IMR-90 (cell line): Measurements from ENCODE around the gene GRHL3. TPM values are rescaled to one million over a fixed set of nuclear protein-coding genes. Genes with fewer than 3 reads are reported as not detected.

Experiments used
- ATAC-seq: fragments of 200-7000 bp; cut with Tn5 transposase; 2 replicates; pipeline ENCODE4 v1.9.1; 2020; ENCODE audit warnings: low read depth, mild to moderate bottlenecking, moderate library complexity
- BruUV-seq: library from RNA; stranded (reverse); fragments of 400-500 nt; replicated peaks from 2 replicates; lab custom pipeline; 2021; lab: Mats Ljungman, UMichigan
- CTCF ChIA-PET: fragments of 300-600 bp; formaldehyde crosslinking; extraction: SDS; loops from one replicate; lab custom pipeline; 2021; ENCODE audit warnings: antibody characterized with exemption; lab: Yijun Ruan, JAX
- POLR2A ChIA-PET: fragments of 300-600 bp; sonication (Branson Sonifier 250); formaldehyde crosslinking; loops from one replicate; lab custom pipeline; 2022; ENCODE audit warnings: antibody characterized with exemption; ENCODE audit not compliant: unreplicated experiment; lab: Charles Lee
- DNase-seq: peaks from one replicate; pipeline ENCODE4 v3.0.0; 2013
- H2AFZ ChIP-seq: replicated peaks from 2 replicates; pipeline ENCODE3; 2013; ENCODE audit warnings: low read length, mild to moderate bottlenecking; ENCODE audit not compliant: poor library complexity
- H2AK5ac ChIP-seq: 2 replicates; pipeline ENCODE4 v1.6.1; 2013; ENCODE audit warnings: low read depth, low read length, inconsistent platforms
- H2AK9ac ChIP-seq: replicated peaks from 2 replicates; pipeline ENCODE3; 2013; ENCODE audit warnings: mild to moderate bottlenecking, low read depth, low read length, moderate library complexity; ENCODE audit not compliant: poor library complexity
- H2BK120ac ChIP-seq: 2 replicates; pipeline ENCODE4 v1.6.1; 2013; ENCODE audit warnings: low read depth, low read length, inconsistent platforms
- H2BK15ac ChIP-seq: 3 replicates; pipeline ENCODE4 v1.6.1; 2013; ENCODE audit warnings: low read depth, low read length, inconsistent platforms
- H2BK20ac ChIP-seq: 2 replicates; pipeline ENCODE4 v1.6.1; 2013; ENCODE audit warnings: low read depth, mild to moderate bottlenecking, inconsistent platforms, low read length, moderate library complexity
- H2BK5ac ChIP-seq: 2 replicates; pipeline ENCODE4 v1.6.1; 2013; ENCODE audit warnings: mild to moderate bottlenecking, low read depth, low read length, inconsistent platforms; ENCODE audit not compliant: poor library complexity, severe bottlenecking
- H3K14ac ChIP-seq: replicated peaks from 2 replicates; pipeline ENCODE4 v1.6.1; 2013; ENCODE audit warnings: low read depth, low read length, inconsistent platforms
- H3K18ac ChIP-seq: 2 replicates; pipeline ENCODE4 v1.6.1; 2013; ENCODE audit warnings: low read depth, low read length, control low read depth
- H3K23ac ChIP-seq: 2 replicates; pipeline ENCODE4 v1.6.1; 2013; ENCODE audit warnings: low read depth, low read length, inconsistent platforms
- H3K27ac ChIP-seq: 2 replicates; pipeline ENCODE4 v1.5.1; 2013; ENCODE audit warnings: mild to moderate bottlenecking, control low read depth, low read length; ENCODE audit not compliant: insufficient read depth
- H3K27me3 ChIP-seq: 2 replicates; pipeline ENCODE4 v1.6.1; 2013; ENCODE audit warnings: low read length; ENCODE audit not compliant: control insufficient read depth, insufficient read depth
- H3K36me3 ChIP-seq: 2 replicates; pipeline ENCODE4 v1.6.1; 2013; ENCODE audit warnings: low read length, mixed read lengths; ENCODE audit not compliant: control insufficient read depth, insufficient read depth
- H3K4ac ChIP-seq: 2 replicates; pipeline ENCODE4 v1.6.1; 2013; ENCODE audit warnings: low read depth, low read length, inconsistent platforms
- H3K4me1 ChIP-seq: 2 replicates; pipeline ENCODE4 v1.6.1; 2013; ENCODE audit warnings: low read length, mixed read lengths; ENCODE audit not compliant: control insufficient read depth, insufficient read depth
- H3K4me2 ChIP-seq: 2 replicates; pipeline ENCODE4 v1.6.1; 2013; ENCODE audit warnings: low read depth, mild to moderate bottlenecking, control low read depth, low read length, moderate library complexity
- H3K4me3 ChIP-seq: 2 replicates; pipeline ENCODE4 v1.5.1; 2013; ENCODE audit warnings: low read depth, mild to moderate bottlenecking, control low read depth, low read length, moderate library complexity; ENCODE audit not compliant: insufficient read depth
- H3K56ac ChIP-seq: 2 replicates; pipeline ENCODE4 v1.6.1; 2013; ENCODE audit warnings: low read length, inconsistent platforms; ENCODE audit not compliant: insufficient read depth; ENCODE audit errors: extremely low read depth
- H3K79me1 ChIP-seq, 2 experiments: 2 replicates each; pipeline ENCODE4 v1.6.1; 2013; ENCODE audit warnings: low read length in 2 of 2, inconsistent platforms in 1 of 2, low read depth in 1 of 2
- H3K9ac ChIP-seq: 2 replicates; pipeline ENCODE4 v1.6.1; 2013; ENCODE audit warnings: low read depth, low read length, control low read depth
- H3K9me1 ChIP-seq: 2 replicates; pipeline ENCODE4 v1.6.1; 2013; ENCODE audit warnings: low read length, inconsistent platforms; ENCODE audit not compliant: insufficient read depth
- H3K9me3 ChIP-seq: 2 replicates; pipeline ENCODE4 v1.6.1; 2013; ENCODE audit warnings: low read length; ENCODE audit not compliant: control insufficient read depth, insufficient read depth
- H4K20me1 ChIP-seq: 2 replicates; pipeline ENCODE4 v1.6.1; 2013; ENCODE audit warnings: low read length, inconsistent platforms; ENCODE audit not compliant: insufficient read depth
- H4K5ac ChIP-seq: 2 replicates; pipeline ENCODE4 v1.6.1; 2013; ENCODE audit warnings: mild to moderate bottlenecking, low read depth, low read length, control low read depth
- H4K8ac ChIP-seq, 2 experiments: 2 replicates each; pipeline ENCODE4 v1.6.1; 2013; ENCODE audit warnings: low read depth in 2 of 2, low read length in 2 of 2, control low read depth in 1 of 2, inconsistent platforms in 1 of 2
- H4K91ac ChIP-seq: 2 replicates; pipeline ENCODE4 v1.6.1; 2013; ENCODE audit warnings: low read depth, low read length, inconsistent platforms; ENCODE audit not compliant: insufficient read depth
- BHLHE40 ChIP-seq: fragments of 150-350 bp; IDR thresholded peaks from 2 replicates; pipeline ENCODE4 v1.6.1; 2016; ENCODE audit warnings: mild to moderate bottlenecking, low read depth, low read length
- CEBPB ChIP-seq: IDR thresholded peaks from 2 replicates; pipeline ENCODE4 v1.6.1; 2012; ENCODE audit warnings: low read depth, low read length, improper control_type of control experiment
- CHD1 ChIP-seq: IDR thresholded peaks from 2 replicates; pipeline ENCODE4 v1.6.1; 2012; ENCODE audit warnings: low read depth, low read length, improper control_type of control experiment
- FOS ChIP-seq: fragments of 150-350 bp; IDR thresholded peaks from 2 replicates; pipeline ENCODE4 v1.6.1; 2016; ENCODE audit warnings: low read depth, low read length
- MAFK ChIP-seq: IDR thresholded peaks from 2 replicates; pipeline ENCODE4 v1.6.1; 2012; ENCODE audit warnings: low read depth, low read length, improper control_type of control experiment
- MAZ ChIP-seq: IDR thresholded peaks from 2 replicates; pipeline ENCODE4 v1.6.1; 2012; ENCODE audit warnings: low read depth, mild to moderate bottlenecking, low read length, improper control_type of control experiment, moderate library complexity, borderline replicate concordance
- NFE2L2 ChIP-seq: fragments of 150-350 bp; IDR thresholded peaks from 2 replicates; pipeline ENCODE4 v1.6.1; 2016; ENCODE audit warnings: low read depth, mild to moderate bottlenecking, low read length
- POLR2A ChIP-seq: IDR thresholded peaks from 2 replicates; pipeline ENCODE4 v1.6.1; 2012; ENCODE audit warnings: mild to moderate bottlenecking, low read depth, low read length
- RAD21 ChIP-seq: IDR thresholded peaks from 2 replicates; pipeline ENCODE4 v1.6.1; 2012; ENCODE audit warnings: low read length, improper control_type of control experiment
- RFX5 ChIP-seq: IDR thresholded peaks from 2 replicates; pipeline ENCODE4 v1.8.0; 2012; ENCODE audit warnings: low read depth, mild to moderate bottlenecking, low read length, moderate library complexity
- SMC3 ChIP-seq: fragments of 150-350 bp; IDR thresholded peaks from 2 replicates; pipeline ENCODE4 v1.6.1; 2016; ENCODE audit warnings: low read depth, mild to moderate bottlenecking, antibody characterized with exemption, low read length, moderate library complexity
- WGBS, 2 experiments: methylation state at CpG; one replicate each; pipeline versions ENCODE4 v1.1.5 to v1.1.7; 2013; ENCODE audit warnings: missing lambda C conversion rate in 2 of 2; ENCODE audit not compliant: insufficient read length in 1 of 2; ENCODE audit errors: extremely low coverage in 2 of 2; 5-methylcytosine and 5-hydroxymethylcytosine counted together
- dilution Hi-C: fragments of 300-500 bp; cut with HindIII; formaldehyde crosslinking; loops from one replicate; pipeline ENCODE4 v1.14.3; 2018; ENCODE audit warnings: low sequenced_read_pairs; ENCODE audit not compliant: unreplicated experiment
- in situ Hi-C: fragments of 300-500 bp; cut with MboI; formaldehyde crosslinking; loops from 3 replicates; pipeline ENCODE4 v1.14.3; 2019; ENCODE audit warnings: low sequenced_read_pairs, inconsistent platforms, mixed read lengths
- intact Hi-C: fragments of 100-400 bp; cut with micrococcal nuclease; formaldehyde crosslinking; loops from 2 replicates; pipeline ENCODE4 v1.10.0; 2022
- polyA plus RNA-seq, 3 experiments: library from polyadenylated mRNA; depleted of rRNA; stranded (reverse); fragments of >200 nt; gene quantifications; 2 replicates each; pipeline ENCODE4 v1.2.3, GENCODE V29; 2012; ENCODE audit warnings: low replicate concordance in 1 of 3
- total RNA-seq: library from RNA; depleted of rRNA; stranded (reverse); fragments of >200 nt; gene quantifications from 2 replicates; pipeline ENCODE4 v1.2.3, GENCODE V29; 2012
- TF ChIP-seq, protein P1 (sequence below): fragments of 150-350 bp; IDR thresholded peaks from 2 replicates; pipeline ENCODE4 v1.6.1; 2016; ENCODE audit warnings: low read depth, mild to moderate bottlenecking, low read length, moderate library complexity, borderline replicate concordance
- TF ChIP-seq, protein P2 (sequence below): fragments of 150-350 bp; IDR thresholded peaks from 2 replicates; pipeline ENCODE4 v1.6.1; 2017; ENCODE audit warnings: mild to moderate bottlenecking, antibody characterized with exemption, low read length, low read depth
- TF ChIP-seq, protein P3 (sequence below): conservative IDR thresholded peaks from 2 replicates; pipeline ENCODE4 v1.5.1; 2012; ENCODE audit warnings: mild to moderate bottlenecking, low read depth, low read length, improper control_type of control experiment

GRHL3 gene
- total and polyA plus RNA-seq, 2 of the 4 experiments (the other 2 are of a cell fraction) = not detected

DNA sequence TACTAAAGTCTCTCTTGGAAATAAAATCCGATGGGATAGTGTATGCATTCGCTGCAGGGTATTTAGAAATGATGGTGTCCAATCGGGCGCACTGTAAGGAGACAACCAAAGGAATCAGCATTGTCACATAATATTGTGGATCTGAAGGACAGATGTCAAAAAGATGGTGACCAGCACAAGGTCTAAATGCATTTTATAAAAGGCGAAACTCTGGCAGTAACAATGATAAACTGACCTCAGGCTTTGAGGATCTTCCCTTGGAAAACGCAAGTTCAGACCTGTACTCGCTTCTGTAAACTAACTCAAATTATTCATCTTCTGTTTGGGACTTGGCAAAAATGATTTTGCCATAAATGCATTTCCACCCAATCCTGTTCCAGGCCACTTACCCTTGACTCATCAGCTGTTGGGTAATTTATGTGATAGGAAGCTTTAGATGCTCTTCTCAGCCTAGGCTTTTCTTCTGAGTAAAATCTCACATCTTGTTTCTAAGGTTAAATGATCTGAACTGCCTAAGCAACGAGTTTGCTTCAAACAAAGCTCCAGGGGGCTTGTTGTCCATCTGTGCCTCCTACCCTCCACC lies 60.7 kb downstream of the GRHL3 start:
- H3K9ac ChIP-seq = no peak overlapping the region
- peaks cover 15% of the 10 kb centered on the region for H3K9me1 ChIP-seq
- ATAC-seq (peak; percentile 74), DNase-seq (peak; percentile 76)
- no peak overlapping the region for H2BK20ac ChIP-seq
- in situ Hi-C loops = no loop called here
- H3K4me1 ChIP-seq = peaks cover 11% of the 10 kb centered on the region
- H2BK5ac ChIP-seq = peak overlapping the region; percentile 20
- no peak overlapping the region; a peak in 1 of 4 replicates for H4K8ac ChIP-seq
- H2AK5ac ChIP-seq = no peak overlapping the region
- no peak overlapping the region for H3K23ac ChIP-seq
- H3K14ac ChIP-seq = no peak overlapping the region
- TF ChIP-seq RAD21 (no peak), MAZ (no peak), BHLHE40 (no peak), RFX5 (peak; percentile 89), NFE2L2 (no peak), SMC3 (no peak), CEBPB (peak; percentile 77), FOS (0 out of 2 replicates have a peak, but pooled peaks have one; percentile 12), POLR2A (no peak), CHD1 (no peak), MAFK (no peak)
- TF ChIP-seq, protein P1, sequence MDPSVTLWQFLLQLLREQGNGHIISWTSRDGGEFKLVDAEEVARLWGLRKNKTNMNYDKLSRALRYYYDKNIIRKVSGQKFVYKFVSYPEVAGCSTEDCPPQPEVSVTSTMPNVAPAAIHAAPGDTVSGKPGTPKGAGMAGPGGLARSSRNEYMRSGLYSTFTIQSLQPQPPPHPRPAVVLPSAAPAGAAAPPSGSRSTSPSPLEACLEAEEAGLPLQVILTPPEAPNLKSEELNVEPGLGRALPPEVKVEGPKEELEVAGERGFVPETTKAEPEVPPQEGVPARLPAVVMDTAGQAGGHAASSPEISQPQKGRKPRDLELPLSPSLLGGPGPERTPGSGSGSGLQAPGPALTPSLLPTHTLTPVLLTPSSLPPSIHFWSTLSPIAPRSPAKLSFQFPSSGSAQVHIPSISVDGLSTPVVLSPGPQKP = no peak
- TF ChIP-seq, protein P2, sequence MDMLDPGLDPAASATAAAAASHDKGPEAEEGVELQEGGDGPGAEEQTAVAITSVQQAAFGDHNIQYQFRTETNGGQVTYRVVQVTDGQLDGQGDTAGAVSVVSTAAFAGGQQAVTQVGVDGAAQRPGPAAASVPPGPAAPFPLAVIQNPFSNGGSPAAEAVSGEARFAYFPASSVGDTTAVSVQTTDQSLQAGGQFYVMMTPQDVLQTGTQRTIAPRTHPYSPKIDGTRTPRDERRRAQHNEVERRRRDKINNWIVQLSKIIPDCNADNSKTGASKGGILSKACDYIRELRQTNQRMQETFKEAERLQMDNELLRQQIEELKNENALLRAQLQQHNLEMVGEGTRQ = no peak
- TF ChIP-seq, protein P3, sequence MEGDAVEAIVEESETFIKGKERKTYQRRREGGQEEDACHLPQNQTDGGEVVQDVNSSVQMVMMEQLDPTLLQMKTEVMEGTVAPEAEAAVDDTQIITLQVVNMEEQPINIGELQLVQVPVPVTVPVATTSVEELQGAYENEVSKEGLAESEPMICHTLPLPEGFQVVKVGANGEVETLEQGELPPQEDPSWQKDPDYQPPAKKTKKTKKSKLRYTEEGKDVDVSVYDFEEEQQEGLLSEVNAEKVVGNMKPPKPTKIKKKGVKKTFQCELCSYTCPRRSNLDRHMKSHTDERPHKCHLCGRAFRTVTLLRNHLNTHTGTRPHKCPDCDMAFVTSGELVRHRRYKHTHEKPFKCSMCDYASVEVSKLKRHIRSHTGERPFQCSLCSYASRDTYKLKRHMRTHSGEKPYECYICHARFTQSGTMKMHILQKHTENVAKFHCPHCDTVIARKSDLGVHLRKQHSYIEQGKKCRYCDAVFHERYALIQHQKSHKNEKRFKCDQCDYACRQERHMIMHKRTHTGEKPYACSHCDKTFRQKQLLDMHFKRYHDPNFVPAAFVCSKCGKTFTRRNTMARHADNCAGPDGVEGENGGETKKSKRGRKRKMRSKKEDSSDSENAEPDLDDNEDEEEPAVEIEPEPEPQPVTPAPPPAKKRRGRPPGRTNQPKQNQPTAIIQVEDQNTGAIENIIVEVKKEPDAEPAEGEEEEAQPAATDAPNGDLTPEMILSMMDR = no peak
- peaks cover 4% of the 10 kb centered on the region; the same call in 1 of the 2 replicates for H4K20me1 ChIP-seq
- no peak overlapping the region; the same call in 1 of the 2 replicates for H2BK120ac ChIP-seq
- no peak overlapping the region for H2AK9ac ChIP-seq
- H4K91ac ChIP-seq = no peak overlapping the region
- H3K27me3 ChIP-seq = no peaks in the 10 kb centered on the region
- H3K36me3 ChIP-seq = no peaks in the 10 kb centered on the region
- H3K9me3 ChIP-seq = no peaks in the 10 kb centered on the region
- no peak overlapping the region; the same call in 1 of the 2 replicates for H3K4me2 ChIP-seq
- 0 out of 4 replicates have a peak, but pooled peaks cover 0 to 3% of the 10 kb centered on the region in 2 experiments for H3K79me1 ChIP-seq
- no peak overlapping the region for H3K4me3 ChIP-seq
- CTCF ChIA-PET = interaction anchor here (0.6 to 1.5 kb wide), 5 partner anchors 11 to 181 kb away, joined by 3 to 6 read pairs (median 4); no protein-coding TSS in a partner anchor
- H4K5ac ChIP-seq = no peak overlapping the region
- H3K27ac ChIP-seq = no peak overlapping the region
- H2AFZ ChIP-seq = no peak overlapping the region
- no peak overlapping the region for H3K56ac ChIP-seq
- WGBS, 2 experiments = no CpG with 5 or more reads among the region's 8 CpGs
- intact Hi-C loops = loop anchor here (10.0 kb wide), 1 partner anchor 85 kb away; no protein-coding TSS in a partner anchor
- BruUV-seq = no TSS peak
- no peak overlapping the region for H2BK15ac ChIP-seq
- H3K4ac ChIP-seq = peak overlapping the region; percentile 4; the same call in 1 of the 2 replicates
- H3K18ac ChIP-seq = peak overlapping the region; percentile 64; the same call in 1 of the 2 replicates
- dilution Hi-C loops = no loop called here
- POLR2A ChIA-PET = no interaction called here
